CD14-positive monocyte (primary cell): ENCODE data around the gene CACNB2. TPM values are rescaled to one million over a fixed set of nuclear protein-coding genes. Genes with fewer than 3 reads are reported as not detected.

Source experiments
- DNase-seq, 3 donors: peaks; one replicate each; pipeline ENCODE4 v3.0.0-alpha.2; 2011 to 2022
- H2AFZ ChIP-seq: 2 replicates; pipeline ENCODE4 v1.6.0; 2012; ENCODE audit warnings: mild to moderate bottlenecking, low read depth, low read length, inconsistent platforms; ENCODE audit not compliant: insufficient read depth, poor library complexity, severe bottlenecking
- H3K27ac ChIP-seq, 2 donors: 1 replicate in 1 of 2; 2 replicates in 1 of 2; pipeline ENCODE4 v1.5.1; 2012 to 2013; ENCODE audit warnings: low read length in 2 of 2, control low read depth in 1 of 2, inconsistent platforms in 1 of 2, low read depth in 1 of 2, mild to moderate bottlenecking in 1 of 2
- H3K27me3 ChIP-seq, 2 donors: one replicate each; pipeline versions ENCODE4 v1.6.0 to v1.6.1; 2011 to 2013; ENCODE audit warnings: low read length in 2 of 2; ENCODE audit not compliant: control insufficient read depth in 2 of 2, insufficient read depth in 2 of 2
- H3K36me3 ChIP-seq, 2 donors: replicated peaks in 1 of 2; 1 replicate in 1 of 2; 2 replicates in 1 of 2; pipeline versions ENCODE4 v1.5.1 to v1.6.1; 2012 to 2013; ENCODE audit warnings: low read length in 2 of 2, control low read depth in 1 of 2, inconsistent platforms in 1 of 2, mild to moderate bottlenecking in 1 of 2; ENCODE audit not compliant: insufficient read depth in 2 of 2, control insufficient read depth in 1 of 2
- H3K4me1 ChIP-seq, 2 donors: 1 replicate in 1 of 2; 2 replicates in 1 of 2; pipeline versions ENCODE4 v1.5.1 to v1.6.1; 2012 to 2013; ENCODE audit warnings: low read length in 2 of 2, control low read depth in 1 of 2, inconsistent platforms in 1 of 2, mild to moderate bottlenecking in 1 of 2, moderate library complexity in 1 of 2; ENCODE audit not compliant: insufficient read depth in 2 of 2, control insufficient read depth in 1 of 2
- H3K4me2 ChIP-seq: replicated peaks from 2 replicates; pipeline ENCODE3; 2012; ENCODE audit warnings: low read length, moderate library complexity, mild to moderate bottlenecking; ENCODE audit not compliant: poor library complexity, severe bottlenecking; ENCODE audit errors: extremely low read depth
- H3K4me3 ChIP-seq, 3 experiments: fragments of 200-600 bp in 1 of 3; sonication (generic) in 1 of 3; replicated peaks in 1 of 3; 1 replicate in 2 of 3; 2 replicates in 1 of 3; pipeline ENCODE4 v1.5.1; 2011 to 2013; ENCODE audit warnings: low read length in 3 of 3, mild to moderate bottlenecking in 3 of 3, control low read depth in 2 of 3, low read depth in 2 of 3, inconsistent platforms in 1 of 3, moderate library complexity in 1 of 3
- H3K79me2 ChIP-seq: 2 replicates; pipeline ENCODE4 v1.6.0; 2012; ENCODE audit warnings: mild to moderate bottlenecking, control low read depth, inconsistent platforms, low read length, moderate library complexity; ENCODE audit not compliant: insufficient read depth
- H3K9ac ChIP-seq: 2 replicates; pipeline ENCODE4 v1.6.0; 2017; ENCODE audit warnings: low read length, mild to moderate bottlenecking; ENCODE audit not compliant: insufficient read depth, poor library complexity, severe bottlenecking
- H3K9me3 ChIP-seq, 2 donors: replicated peaks in 1 of 2; 1 replicate in 1 of 2; 2 replicates in 1 of 2; pipeline versions ENCODE4 v1.5.1 to v1.6.1; 2012 to 2013; ENCODE audit warnings: low read length in 2 of 2, control low read depth in 1 of 2; ENCODE audit not compliant: control insufficient read depth in 1 of 2, insufficient read depth in 1 of 2
- H4K20me1 ChIP-seq: 2 replicates; pipeline ENCODE4 v1.6.0; 2012; ENCODE audit warnings: mild to moderate bottlenecking, low read length, control low read depth, moderate library complexity; ENCODE audit not compliant: insufficient read depth
- H3K27ac Mint-ChIP-seq, 7 donors: one replicate each; pipeline ENCODE4 v1.8.0; 2020; ENCODE audit warnings: mild to moderate bottlenecking in 7 of 7, mixed read lengths in 7 of 7, moderate library complexity in 6 of 7, inconsistent platforms in 2 of 7
- H3K27me3 Mint-ChIP-seq, 3 donors: one replicate each; pipeline ENCODE4 v1.8.0; 2021 to 2022; ENCODE audit warnings: low read depth in 3 of 3, mild to moderate bottlenecking in 3 of 3, mixed read lengths in 3 of 3, moderate library complexity in 3 of 3, inconsistent platforms in 1 of 3
- H3K36me3 Mint-ChIP-seq, 2 donors: one replicate each; pipeline ENCODE4 v1.8.0; 2020; ENCODE audit warnings: mixed read lengths in 2 of 2, inconsistent platforms in 1 of 2, mild to moderate bottlenecking in 1 of 2
- H3K4me1 Mint-ChIP-seq: one replicate; pipeline ENCODE4 v1.8.0; 2020; ENCODE audit warnings: mild to moderate bottlenecking, mixed read lengths
- H3K4me3 Mint-ChIP-seq, 2 donors: one replicate each; pipeline ENCODE4 v1.8.0; 2020; ENCODE audit warnings: mild to moderate bottlenecking in 2 of 2, mixed read lengths in 2 of 2, moderate library complexity in 1 of 2
- H3K9me3 Mint-ChIP-seq, 7 donors: one replicate each; pipeline ENCODE4 v1.8.0; 2020 to 2022; ENCODE audit warnings: mixed read lengths in 7 of 7, mild to moderate bottlenecking in 6 of 7, moderate library complexity in 6 of 7, inconsistent platforms in 2 of 7
- CTCF ChIP-seq: fragments of 200-600 bp; IDR thresholded peaks from one replicate; pipeline ENCODE4 v1.8.0; 2022; ENCODE audit warnings: antibody characterized with exemption, mild to moderate bottlenecking
- WGBS: methylation state at CpG from one replicate; pipeline ENCODE4 v1.1.5; 2013; ENCODE audit warnings: missing lambda C conversion rate; ENCODE audit not compliant: insufficient coverage; 5-methylcytosine and 5-hydroxymethylcytosine counted together
- intact Hi-C, 2 donors: fragments of 100-400 bp; cut with micrococcal nuclease; formaldehyde crosslinking; loops; one replicate each; pipeline versions ENCODE4 v1.15.0 to v1.15.1; 2023
- polyA plus RNA-seq, 3 donors: library from polyadenylated mRNA; depleted of rRNA in 1 of 3; unstranded in 2 of 3; stranded (reverse) in 1 of 3; fragments of 300-500 nt in 2 of 3; fragments of >200 nt in 1 of 3; fragmentation: Illumina TruSeq in 2 of 3; gene quantifications; 1 replicate in 2 of 3; 2 replicates in 1 of 3; pipeline ENCODE4 v1.2.3, GENCODE V29; 2012 to 2021

CACNB2 gene
- polyA plus RNA-seq, 3 donors: 0.05 TPM; not detected in 2

- Histone ChIP-seq H2AFZ (no peak overlapping the region), H3K79me2 (no peaks in the 10 kb centered on the region), H3K4me1 (no peaks in the 10 kb centered on the region), H3K4me2 (no peak overlapping the region), H3K27me3 (no peaks in the 10 kb centered on the region), H3K4me3 (no peak overlapping the region), H4K20me1 (no peaks in the 10 kb centered on the region), H3K36me3 (peaks cover 0 to 10% of the 10 kb centered on the region in 2 donors), H3K27ac (no peak overlapping the region), H3K9me3 (peaks cover 30 to 65% of the 10 kb centered on the region in 2 donors), H3K9ac (no peak overlapping the region)
- DNase-seq: no peak
- Mint-ChIP-seq H3K27ac (no peak overlapping the region), H3K9me3 (peaks cover 5 to 13% (median 7%) of the 10 kb centered on the region in 7 donors), H3K27me3 (no peaks in the 10 kb centered on the region), H3K4me3 (no peak overlapping the region), H3K4me1 (no peaks in the 10 kb centered on the region), H3K36me3 (peaks cover 8 to 17% of the 10 kb centered on the region in 2 donors)
- intact Hi-C loops: no loop called here
- no peak for TF ChIP-seq CTCF
- 96% methylated on average over 8 of the region's 8 CpGs for WGBS
Observed at GRCh38 chr10:18572959-18573561, 432.8 kb downstream of the CACNB2 start.

- H3K4me3 ChIP-seq: no peak overlapping the region
- no peak for TF ChIP-seq CTCF
- Mint-ChIP-seq H3K27ac (no peak overlapping the region), H3K36me3 (peaks cover 28 to 46% of the 10 kb centered on the region in 2 donors), H3K4me3 (no peak overlapping the region), H3K9me3 (peaks cover 12 to 34% (median 27%) of the 10 kb centered on the region in 7 donors), H3K4me1 (no peaks in the 10 kb centered on the region), H3K27me3 (peaks cover 0 to 2% (median 0%) of the 10 kb centered on the region in 3 donors)
- intact Hi-C loops: no loop called here
- H3K27ac ChIP-seq: no peak overlapping the region
- H3K79me2 ChIP-seq: no peaks in the 10 kb centered on the region
- H3K27me3 ChIP-seq: no peaks in the 10 kb centered on the region
- no peak for DNase-seq
- H3K9ac ChIP-seq: no peak overlapping the region
- 100% methylated on average over 2 of the region's 6 CpGs for WGBS
- H3K36me3 ChIP-seq: peaks cover 4 to 41% of the 10 kb centered on the region in 2 donors
- peaks cover 28 to 37% of the 10 kb centered on the region in 2 donors for H3K9me3 ChIP-seq
- no peaks in the 10 kb centered on the region for H4K20me1 ChIP-seq
- no peak overlapping the region for H2AFZ ChIP-seq
- no peaks in the 10 kb centered on the region for H3K4me1 ChIP-seq
- H3K4me2 ChIP-seq: no peak overlapping the region
Observed at GRCh38 chr10:18576586-18576985, 436.4 kb downstream of the CACNB2 start.
